Articular chondrocyte of knee joint (primary cell): ENCODE results near the gene ADD2. TPM values are rescaled to one million over a fixed set of nuclear protein-coding genes. Genes with fewer than 3 reads are reported as not detected.

Source experiments
- small RNA-seq: library from RNA; depleted of rRNA; stranded (forward); fragments of <200 nt; gene quantifications from one replicate; pipeline ENCODE3, GENCODE V24; 2012
- total RNA-seq: library from RNA; depleted of rRNA; stranded (reverse); fragments of >200 nt; gene quantifications from 2 replicates; pipeline ENCODE4 v1.2.3, GENCODE V29; 2012

Gene ADD2
- under 0.01 TPM in 2 replicates for total RNA-seq

DNA sequence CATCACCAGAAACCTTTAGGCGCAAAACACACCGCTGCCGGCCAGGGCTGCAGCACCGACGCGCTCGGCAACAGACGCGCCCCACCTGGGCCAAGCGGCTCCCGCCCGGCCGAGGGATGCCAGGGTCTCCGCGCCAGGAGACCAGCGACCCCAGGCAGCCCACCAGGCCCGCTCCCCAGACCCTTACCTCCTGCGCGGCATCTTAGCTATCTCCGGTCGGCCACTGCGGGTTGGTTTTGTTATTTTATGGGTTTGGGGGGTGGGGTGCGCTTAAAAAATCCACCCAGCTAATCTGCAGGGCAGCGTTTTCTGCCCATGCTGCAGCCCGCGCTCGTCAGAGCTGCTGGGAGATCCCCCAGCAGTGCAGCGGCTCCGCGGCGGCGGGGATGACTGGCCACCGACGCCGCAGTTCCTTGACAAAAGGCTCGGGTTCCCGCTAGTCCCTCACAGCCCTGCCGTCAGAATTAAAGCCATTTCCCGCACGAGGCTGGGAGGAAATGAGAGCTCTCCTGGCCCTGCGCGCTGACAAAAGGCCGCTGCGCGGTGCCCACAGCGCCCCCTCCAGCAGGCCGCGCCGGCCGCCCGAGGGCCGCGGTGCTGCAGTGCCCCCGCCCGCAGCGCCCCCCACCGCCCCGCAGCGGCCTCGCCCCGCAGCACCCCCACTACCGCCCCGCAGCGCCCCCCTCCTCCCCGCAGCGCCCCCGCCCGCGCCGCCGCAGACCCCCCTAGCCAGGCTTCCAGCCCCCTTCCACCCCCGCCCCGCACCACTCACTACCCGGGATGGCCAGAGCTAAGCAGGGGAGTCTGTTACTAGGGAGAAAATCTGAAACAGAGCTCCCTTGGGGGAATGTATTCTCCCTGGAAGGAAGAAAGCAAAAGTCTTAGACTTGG is at the start of gene ADD2:
TSS of gene ADD2 (minus strand) at position 502 of the 891 bp plus-strand sequence. CDS start 61,792 bp downstream, outside the sequence.

GRCh38 chr2:70790136-70790828 is 22.3 kb upstream of the ADD2 start, which contains the start of gene FIGLA:
FIGLA (minus strand) TSS chr2:70790643; CDS start chr2:70790638, 5 bp downstream.

Small RNA genes lying within 50 kb of the gene (small RNA-seq; reads per million reads assigned to genes)
- gene HMGN2P21, result not detected

Other genes starting within 250 kb of the ADD2 start
- 0.91 and 2.5 TPM in 2 replicates for gene TGFA, start 214.4 kb downstream of the ADD2 start, total RNA-seq
- gene FIGLA, start 22.4 kb upstream of the ADD2 start, total RNA-seq, result not detected in 2 replicates
- not detected in 2 replicates for gene CLEC4F, start 52.4 kb upstream of the ADD2 start, total RNA-seq
- gene CD207, start 67.6 kb upstream of the ADD2 start, total RNA-seq, result not detected in 2 replicates
- 0.65 TPM in 2 replicates for gene VAX2, start 132.4 kb upstream of the ADD2 start, total RNA-seq
- gene ATP6V1B1, start 167.7 kb upstream of the ADD2 start, total RNA-seq, result 0.39 TPM in 1 of 2 replicates, not detected in the other
- gene ANKRD53, start 210.4 kb upstream of the ADD2 start, total RNA-seq, result 0.39 and 0.65 TPM in 2 replicates
- gene TEX261, start 226.7 kb upstream of the ADD2 start, total RNA-seq, result 42.3 and 48.0 TPM in 2 replicates